Nephron progenitor cell (in vitro differentiated cells): ENCODE measurements around the gene MLN.

Experiments
- DNase-seq: peaks from one replicate; pipeline ENCODE4 v3.0.0; 2021
- H3K27ac Mint-ChIP-seq: 2 replicates; pipeline ENCODE4 v1.8.0; 2021; ENCODE audit warnings: mild to moderate bottlenecking, moderate library complexity, mixed read lengths
- H3K27me3 Mint-ChIP-seq: 2 replicates; pipeline ENCODE4 v1.8.0; 2021; ENCODE audit warnings: mild to moderate bottlenecking, low read depth, mixed read lengths; ENCODE audit not compliant: poor library complexity
- H3K36me3 Mint-ChIP-seq: 2 replicates; pipeline ENCODE4 v1.8.0; 2021; ENCODE audit warnings: low read depth, mixed read lengths
- H3K4me1 Mint-ChIP-seq: 2 replicates; pipeline ENCODE4 v1.8.0; 2021; ENCODE audit warnings: mixed read lengths
- H3K4me3 Mint-ChIP-seq: 2 replicates; pipeline ENCODE4 v1.8.0; 2021; ENCODE audit warnings: mild to moderate bottlenecking, moderate library complexity, mixed read lengths
- H3K9me3 Mint-ChIP-seq: 2 replicates; pipeline ENCODE4 v1.8.0; 2021; ENCODE audit warnings: mild to moderate bottlenecking, moderate library complexity, mixed read lengths
- CTCF ChIP-seq: fragments of 200-600 bp; sonication (generic); IDR thresholded peaks from 2 replicates; pipeline ENCODE4 v1.5.0; 2021; ENCODE audit warnings: antibody characterized with exemption

MLN gene

GRCh38 chr6:33772902-33773472 lies 30.8 kb downstream of the MLN start:
- H3K4me3 Mint-ChIP-seq = no peak overlapping the region
- TF ChIP-seq CTCF = no peak
- peaks cover 56% of the 10 kb centered on the region for H3K4me1 Mint-ChIP-seq
- H3K9me3 Mint-ChIP-seq = no peaks in the 10 kb centered on the region
- H3K36me3 Mint-ChIP-seq = peaks cover 45% of the 10 kb centered on the region
- no peak for DNase-seq
- H3K27ac Mint-ChIP-seq = no peak overlapping the region
- H3K27me3 Mint-ChIP-seq = peaks cover 11% of the 10 kb centered on the region

DNA sequence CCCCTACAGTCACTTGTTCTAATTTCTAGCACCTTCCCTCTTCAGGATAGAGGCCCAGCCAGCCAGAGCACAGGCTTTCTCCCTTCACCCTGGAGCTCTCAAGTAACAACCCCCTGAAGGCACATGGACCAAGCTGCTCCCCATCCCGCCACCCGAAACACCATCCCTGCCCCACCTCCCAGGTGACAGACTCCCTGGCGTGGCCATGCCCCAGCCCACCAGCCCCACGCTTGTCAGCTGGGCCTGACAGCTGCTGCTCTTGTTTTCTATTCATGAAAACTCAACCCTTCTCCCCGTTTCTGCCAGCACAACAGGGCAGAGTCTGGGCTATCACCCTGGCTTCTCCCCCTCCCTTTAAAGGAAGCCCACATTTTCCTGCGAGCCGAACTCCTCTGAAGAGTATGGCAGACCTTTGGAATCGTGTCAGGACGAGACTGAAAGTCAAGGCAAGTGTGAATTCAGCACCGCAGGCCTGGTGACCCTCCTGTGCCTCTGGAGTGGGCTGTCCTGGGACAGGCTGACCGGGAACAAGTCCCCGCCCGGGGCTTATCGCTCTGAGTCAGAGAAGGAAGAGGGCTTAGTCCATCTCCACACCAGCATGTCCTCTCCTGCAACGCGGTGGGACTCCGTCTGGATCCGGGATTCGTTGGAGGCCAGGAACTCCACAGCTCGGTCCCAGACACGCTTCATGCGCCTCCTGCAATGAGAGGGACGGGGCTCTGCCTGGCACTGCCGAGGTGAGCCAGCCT lies 31.5 kb downstream of the MLN start:
- peaks cover 38% of the 10 kb centered on the region for H3K36me3 Mint-ChIP-seq
- no peak overlapping the region for H3K4me3 Mint-ChIP-seq
- H3K27ac Mint-ChIP-seq = no peak overlapping the region

DNA sequence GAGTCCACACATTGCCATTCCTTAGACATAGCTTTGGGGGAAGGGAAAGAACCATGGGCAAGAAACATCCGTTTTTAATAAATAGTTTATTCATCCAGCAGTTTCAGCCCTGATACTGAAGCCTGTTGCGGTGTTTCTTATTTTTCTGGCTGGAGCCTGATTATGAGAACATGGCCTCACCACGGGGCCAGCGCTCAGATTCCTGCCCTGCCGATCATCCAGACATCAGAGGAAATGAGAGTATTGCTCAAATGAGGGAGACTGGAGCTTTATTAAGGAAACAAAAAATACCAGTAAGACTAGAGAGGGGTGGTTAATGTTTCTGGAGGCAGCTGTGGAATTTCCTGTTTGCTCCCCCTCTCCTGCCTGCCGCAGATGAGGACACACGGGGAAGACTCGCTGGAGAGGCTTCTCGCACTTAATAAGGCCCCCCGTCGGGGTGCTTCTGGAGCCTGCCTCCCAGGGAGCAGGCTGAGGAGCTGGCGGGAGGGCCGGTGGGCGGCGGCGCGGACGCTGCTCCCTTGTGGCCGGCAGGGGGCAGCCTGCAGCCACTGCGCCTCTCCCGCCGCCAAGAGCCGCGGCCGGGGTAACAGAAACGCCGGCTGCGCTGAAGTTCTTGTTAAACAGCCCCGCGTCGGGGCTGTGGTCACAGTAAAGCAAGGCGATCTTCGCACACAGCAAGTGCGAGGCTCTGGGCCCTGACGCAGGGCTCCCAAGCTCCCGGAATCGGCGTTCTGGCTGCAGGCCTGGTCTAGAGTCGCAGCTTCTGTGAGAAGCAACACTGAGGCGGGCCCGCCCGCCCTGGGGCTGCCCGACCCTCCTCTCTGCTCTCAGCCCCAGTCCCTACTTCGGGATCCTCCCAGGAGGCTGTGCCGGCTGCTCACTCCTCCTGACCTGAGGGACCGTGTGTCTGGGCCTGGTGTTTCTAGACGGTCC lies 32.4 kb downstream of the MLN start:
- H3K4me3 Mint-ChIP-seq = peak overlapping the region; percentile 4
- TF ChIP-seq CTCF = peak; percentile 96
- peak; percentile 83 for DNase-seq
- H3K4me1 Mint-ChIP-seq = peaks cover 49% of the 10 kb centered on the region
- H3K27ac Mint-ChIP-seq = no peak overlapping the region
- peaks cover 11% of the 10 kb centered on the region for H3K9me3 Mint-ChIP-seq
- H3K36me3 Mint-ChIP-seq = peaks cover 29% of the 10 kb centered on the region
- peaks cover 11% of the 10 kb centered on the region for H3K27me3 Mint-ChIP-seq

More for the DNA sequence above, 31.5 kb downstream of the MLN start:
- DNase-seq = no peak
- Mint-ChIP-seq H3K27me3 (peaks cover 11% of the 10 kb centered on the region), H3K9me3 (peaks cover 2% of the 10 kb centered on the region), H3K4me1 (peaks cover 50% of the 10 kb centered on the region)
- TF ChIP-seq CTCF = no peak

- Mint-ChIP-seq H3K4me3 (no peak overlapping the region), H3K27me3 (peaks cover 11% of the 10 kb centered on the region), H3K9me3 (peaks cover 13% of the 10 kb centered on the region), H3K4me1 (peaks cover 49% of the 10 kb centered on the region), H3K36me3 (peaks cover 23% of the 10 kb centered on the region), H3K27ac (no peak overlapping the region)
- no peak for DNase-seq
- no peak for TF ChIP-seq CTCF
These were observed 33.0 kb downstream of the MLN start for GRCh38 chr6:33770833-33771145.

DNA sequence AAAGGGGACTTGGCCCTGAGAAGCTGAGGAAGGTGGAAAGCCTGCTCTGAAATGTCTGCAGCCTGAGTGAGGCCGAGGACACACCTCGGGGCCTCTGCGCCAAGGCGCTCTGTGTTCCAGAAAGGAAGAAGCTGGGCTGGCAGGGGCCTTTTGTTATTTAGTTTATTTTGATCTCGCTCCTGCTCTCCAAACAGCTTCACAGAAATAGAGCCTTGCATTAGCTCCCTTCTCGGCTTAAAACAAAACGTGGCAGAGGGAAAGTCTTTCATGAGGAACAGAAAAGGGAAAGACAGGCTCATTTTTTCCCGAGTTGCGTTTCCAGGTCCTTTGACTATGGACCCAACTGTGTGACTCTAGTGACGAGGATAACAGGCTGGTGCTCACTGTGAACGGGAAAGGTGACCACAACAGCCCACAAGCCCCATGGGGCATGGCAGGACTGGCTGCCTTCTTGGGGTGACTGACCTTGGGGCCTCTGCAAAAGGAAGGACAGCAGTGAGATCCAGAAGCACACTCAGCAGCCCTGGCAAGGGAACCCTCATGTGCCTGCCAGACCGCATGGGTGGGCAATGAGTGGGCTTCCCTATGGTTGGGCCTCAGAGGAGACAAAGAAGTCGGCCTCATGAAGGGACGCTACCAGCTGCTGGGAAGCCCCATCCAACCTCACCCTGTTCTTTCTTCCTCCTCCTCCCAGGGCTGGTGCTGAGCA lies 33.5 kb downstream of the MLN start:
- Mint-ChIP-seq H3K9me3 (peaks cover 13% of the 10 kb centered on the region), H3K4me3 (peak overlapping the region; percentile 28), H3K4me1 (peaks cover 54% of the 10 kb centered on the region), H3K27me3 (peaks cover 11% of the 10 kb centered on the region), H3K36me3 (peaks cover 18% of the 10 kb centered on the region), H3K27ac (no peak overlapping the region)
- TF ChIP-seq CTCF = no peak
- no peak for DNase-seq
